HEK293 (cell line): ENCODE results near the gene PALM.

Experiments used
- CTCF ChIA-PET: fragments of 350-600 bp; formaldehyde crosslinking; extraction: SDS; loops from one replicate; lab custom pipeline; 2021; ENCODE audit warnings: antibody characterized with exemption; lab: Yijun Ruan, JAX
- POLR2A ChIA-PET: fragments of 300-600 bp; formaldehyde crosslinking; extraction: SDS; loops from one replicate; lab custom pipeline; 2020; ENCODE audit warnings: antibody characterized with exemption, inconsistent platforms; lab: Yijun Ruan, JAX
- H3K27ac ChIP-seq: fragments of 200-500 bp; sonication (Bioruptor generic); 2 replicates; pipeline ENCODE4 v1.5.1; 2014; ENCODE audit warnings: low read depth, low read length, control low read depth, inconsistent platforms; ENCODE audit errors: extremely low read depth
- H3K36me3 ChIP-seq, 2 experiments: fragments of 200-500 bp in 1 of 2; sonication (Bioruptor generic) in 1 of 2; 1 replicate in 1 of 2; 2 replicates in 1 of 2; pipeline ENCODE4 v1.5.1; 2014 to 2017; ENCODE audit warnings: inconsistent platforms in 2 of 2, low read length in 2 of 2; ENCODE audit not compliant: control insufficient read depth in 2 of 2, insufficient read depth in 1 of 2
- H3K4me1 ChIP-seq: fragments of 200-500 bp; sonication (Bioruptor generic); 2 replicates; pipeline ENCODE4 v1.5.1; 2014; ENCODE audit warnings: mild to moderate bottlenecking, low read length, inconsistent platforms; ENCODE audit not compliant: control insufficient read depth, insufficient read depth
- H3K4me3 ChIP-seq: 2 replicates; pipeline ENCODE4 v1.5.1; 2011; ENCODE audit warnings: low read depth, mild to moderate bottlenecking, control low read depth, low read length, moderate library complexity
- H3K9me3 ChIP-seq: fragments of 200-500 bp; sonication (Bioruptor generic); 2 replicates; pipeline ENCODE4 v1.5.1; 2014; ENCODE audit warnings: low read depth, low read length, inconsistent platforms; ENCODE audit not compliant: control insufficient read depth, insufficient read depth
- GLIS1 ChIP-seq: fragments of 450-650 bp; formaldehyde crosslinking; IDR thresholded peaks from 2 replicates; pipeline ENCODE4 v1.5.1; 2016; ENCODE audit warnings: missing biosample characterization, missing genetic modification characterization
- KLF8 ChIP-seq: fragments of 450-650 bp; formaldehyde crosslinking; IDR thresholded peaks from 2 replicates; pipeline ENCODE4 v1.5.1; 2016; ENCODE audit warnings: missing biosample characterization, missing genetic modification characterization
- ZBTB11 ChIP-seq: fragments of 450-650 bp; formaldehyde crosslinking; conservative IDR thresholded peaks from 2 replicates; pipeline ENCODE4 v1.5.1; 2016; ENCODE audit warnings: low read depth, missing biosample characterization, missing genetic modification characterization
- ZBTB17 ChIP-seq: fragments of 450-650 bp; formaldehyde crosslinking; IDR thresholded peaks from 2 replicates; pipeline ENCODE4 v1.5.1; 2016; ENCODE audit warnings: missing biosample characterization, missing genetic modification characterization
- ZNF132 ChIP-seq: fragments of 450-650 bp; formaldehyde crosslinking; IDR thresholded peaks from 2 replicates; pipeline ENCODE4 v1.5.1; 2017; ENCODE audit warnings: missing biosample characterization, missing genetic modification characterization, borderline replicate concordance
- ZNF138 ChIP-seq: fragments of 450-650 bp; formaldehyde crosslinking; IDR thresholded peaks from 2 replicates; pipeline ENCODE4 v1.5.1; 2016; ENCODE audit warnings: missing biosample characterization, missing genetic modification characterization, borderline replicate concordance
- ZNF155 ChIP-seq: fragments of 450-650 bp; formaldehyde crosslinking; IDR thresholded peaks from 2 replicates; pipeline ENCODE4 v1.5.1; 2016; ENCODE audit warnings: missing biosample characterization, missing genetic modification characterization
- ZNF175 ChIP-seq: fragments of 450-650 bp; formaldehyde crosslinking; IDR thresholded peaks from 2 replicates; pipeline ENCODE4 v1.5.1; 2016; ENCODE audit warnings: missing biosample characterization, missing genetic modification characterization
- ZNF362 ChIP-seq: fragments of 450-650 bp; formaldehyde crosslinking; IDR thresholded peaks from 2 replicates; pipeline ENCODE4 v1.5.1; 2016; ENCODE audit warnings: missing biosample characterization, missing genetic modification characterization
- ZNF404 ChIP-seq: fragments of 450-650 bp; formaldehyde crosslinking; IDR thresholded peaks from 2 replicates; pipeline ENCODE4 v1.5.1; 2017; ENCODE audit warnings: missing biosample characterization, missing genetic modification characterization
- ZNF426 ChIP-seq: fragments of 450-650 bp; formaldehyde crosslinking; IDR thresholded peaks from 2 replicates; pipeline ENCODE4 v1.5.1; 2017; ENCODE audit warnings: missing biosample characterization, missing genetic modification characterization, mild to moderate bottlenecking, inconsistent platforms, moderate library complexity
- ZNF501 ChIP-seq: fragments of 450-650 bp; formaldehyde crosslinking; IDR thresholded peaks from 2 replicates; pipeline ENCODE4 v1.5.1; 2016; ENCODE audit warnings: missing biosample characterization, missing genetic modification characterization
- ZNF623 ChIP-seq: fragments of 450-650 bp; formaldehyde crosslinking; IDR thresholded peaks from 2 replicates; pipeline ENCODE4 v1.5.1; 2016; ENCODE audit warnings: missing biosample characterization, missing genetic modification characterization
- ZNF629 ChIP-seq: fragments of 450-650 bp; formaldehyde crosslinking; IDR thresholded peaks from 2 replicates; pipeline ENCODE4 v1.5.1; 2017; ENCODE audit warnings: missing biosample characterization, missing genetic modification characterization
- ZNF677 ChIP-seq: fragments of 450-650 bp; IDR thresholded peaks from 2 replicates; pipeline ENCODE4 v1.5.0; 2018; ENCODE audit warnings: missing biosample characterization, mild to moderate bottlenecking, missing genetic modification characterization, moderate library complexity
- ZNF747 ChIP-seq: fragments of 450-650 bp; formaldehyde crosslinking; IDR thresholded peaks from 2 replicates; pipeline ENCODE4 v1.5.1; 2016; ENCODE audit warnings: missing biosample characterization, missing genetic modification characterization
- ZSCAN18 ChIP-seq: fragments of 450-650 bp; formaldehyde crosslinking; IDR thresholded peaks from 2 replicates; pipeline ENCODE4 v1.5.1; 2016; ENCODE audit warnings: missing biosample characterization, missing genetic modification characterization

Gene PALM

GRCh38 chr19:763181-763580 is 54.4 kb downstream of the PALM start:
- no peak overlapping the region for H3K4me3 ChIP-seq
- no peaks in the 10 kb centered on the region for H3K4me1 ChIP-seq
- no peaks in the 10 kb centered on the region for H3K9me3 ChIP-seq
- no peaks in the 10 kb centered on the region for H3K36me3 ChIP-seq
- CTCF ChIA-PET = interaction anchor here (0.6 to 0.8 kb wide), 2 partner anchors 56 to 238 kb away, joined by 3 to 5 read pairs; no protein-coding TSS in a partner anchor
- H3K27ac ChIP-seq = no peak overlapping the region
- TF ChIP-seq ZNF155 (tag by site-specific recombination) = no peak
- no peak for TF ChIP-seq GLIS1 (tag by site-specific recombination)
- TF ChIP-seq ZNF426 = no peak
- no peak for TF ChIP-seq KLF8 (tag by site-specific recombination)
- TF ChIP-seq ZNF132 (tag by site-specific recombination) = no peak
- TF ChIP-seq ZSCAN18 (tag by site-specific recombination) = no peak
- TF ChIP-seq ZNF501 (tag by site-specific recombination) = no peak
- POLR2A ChIA-PET = no interaction called here

- TF ChIP-seq ZNF677 = no peak
- no peak for TF ChIP-seq ZNF501 (tag by site-specific recombination)
- TF ChIP-seq ZNF623 (tag by site-specific recombination) = no peak
- TF ChIP-seq ZNF175 (tag by site-specific recombination) = no peak
- TF ChIP-seq ZNF138 (tag by site-specific recombination) = no peak
- TF ChIP-seq ZBTB17 (tag by site-specific recombination) = no peak
- no peak for TF ChIP-seq ZNF404 (tag by site-specific recombination)
- no peak for TF ChIP-seq ZNF747 (tag by site-specific recombination)
- no peak for TF ChIP-seq ZNF629 (tag by site-specific recombination)
- TF ChIP-seq ZBTB11 (tag by site-specific recombination) = no peak
- TF ChIP-seq ZNF362 = no peak
- TF ChIP-seq, all 188 proteins: peak for 0
- no peaks in the 10 kb centered on the region for H3K36me3 ChIP-seq
- H3K9me3 ChIP-seq = no peaks in the 10 kb centered on the region
- no peak overlapping the region for H3K4me3 ChIP-seq
- ChIA-PET CTCF (interaction anchor here (0.5 kb wide), 1 partner anchor 27 kb away, joined by 3 read pairs; no protein-coding TSS in a partner anchor), POLR2A (interaction anchor here (0.9 kb wide), 1 partner anchor 12 kb away, joined by 8 read pairs; no protein-coding TSS in a partner anchor)
- no peak overlapping the region for H3K27ac ChIP-seq
- H3K4me1 ChIP-seq = no peaks in the 10 kb centered on the region
Observed at GRCh38 chr19:763869-764268, 55.1 kb downstream of the PALM start.
